Panc1 (cell line): ENCODE results near the gene ZIC2. TPM values are rescaled to one million over a fixed set of nuclear protein-coding genes. Genes with fewer than 3 reads are reported as not detected.

Experiments
- ATAC-seq: fragments of 200-7000 bp; cut with Tn5 transposase; 2 replicates; pipeline ENCODE4 v1.9.1; 2020; ENCODE audit warnings: mild to moderate bottlenecking, moderate library complexity
- BruUV-seq: library from RNA; stranded (reverse); fragments of 400-500 nt; replicated peaks from 2 replicates; lab custom pipeline; 2021; lab: Mats Ljungman, UMichigan
- CTCF ChIA-PET: fragments of 300-600 bp; sonication (Branson Sonifier 250); formaldehyde crosslinking; loops from one replicate; lab custom pipeline; 2022; ENCODE audit warnings: antibody characterized with exemption; lab: Charles Lee
- POLR2A ChIA-PET: fragments of 300-600 bp; sonication (Branson Sonifier 250); formaldehyde crosslinking; loops from one replicate; lab custom pipeline; 2022; ENCODE audit warnings: antibody characterized with exemption; lab: Charles Lee
- DNase-seq: peaks from one replicate; pipeline ENCODE4 v3.0.0-alpha.2; 2010; ENCODE audit warnings: low read depth, low spot score
- H3K27ac ChIP-seq: 2 replicates; pipeline ENCODE4 v1.5.1; 2011; ENCODE audit warnings: mild to moderate bottlenecking, low read length, inconsistent platforms
- H3K27me3 ChIP-seq: fragments of 200-500 bp; sonication (Bioruptor generic); 2 replicates; pipeline ENCODE4 v1.6.0; 2014; ENCODE audit warnings: low read length, inconsistent platforms; ENCODE audit not compliant: control insufficient read depth, insufficient read depth
- H3K36me3 ChIP-seq: fragments of 200-500 bp; sonication (Bioruptor generic); 2 replicates; pipeline ENCODE4 v1.5.1; 2014; ENCODE audit warnings: inconsistent platforms, mild to moderate bottlenecking, low read length, moderate library complexity; ENCODE audit not compliant: control insufficient read depth, insufficient read depth
- H3K4me1 ChIP-seq: 2 replicates; pipeline ENCODE4 v1.5.1; 2011; ENCODE audit warnings: inconsistent platforms, mild to moderate bottlenecking, low read length, moderate library complexity; ENCODE audit not compliant: control insufficient read depth, insufficient read depth
- H3K4me3 ChIP-seq, 2 experiments: 2 replicates each; pipeline ENCODE4 v1.5.1; 2011 to 2012; ENCODE audit warnings: low read depth in 2 of 2, low read length in 2 of 2, mild to moderate bottlenecking in 2 of 2, inconsistent platforms in 1 of 2, moderate library complexity in 1 of 2
- H3K9me3 ChIP-seq: fragments of 200-500 bp; sonication (Bioruptor generic); 2 replicates; pipeline ENCODE4 v1.5.1; 2014; ENCODE audit warnings: low read depth, mild to moderate bottlenecking, inconsistent platforms, low read length, moderate library complexity; ENCODE audit not compliant: control insufficient read depth, insufficient read depth
- POLR2AphosphoS5 ChIP-seq: IDR thresholded peaks from 2 replicates; pipeline ENCODE4 v1.6.1; 2012; ENCODE audit warnings: mild to moderate bottlenecking, low read depth, low read length, moderate library complexity
- SIN3A ChIP-seq: IDR thresholded peaks from 2 replicates; pipeline ENCODE4 v1.6.1; 2012; ENCODE audit warnings: low read depth, mild to moderate bottlenecking, low read length, moderate library complexity, borderline replicate concordance; ENCODE audit not compliant: insufficient read depth
- TCF7L2 ChIP-seq: IDR thresholded peaks from 2 replicates; pipeline ENCODE4 v1.6.1; 2011; ENCODE audit warnings: mild to moderate bottlenecking, low read depth, low read length, inconsistent platforms
- in situ Hi-C: cut with HindIII; loops from 2 replicates; pipeline ENCODE4 v1.10.0; 2016; ENCODE audit warnings: low sequenced_read_pairs, low pct_unique_long_range_greater_than_20kb
- intact Hi-C: fragments of 100-400 bp; cut with micrococcal nuclease; formaldehyde crosslinking; loops from one replicate; pipeline ENCODE4 v1.10.0; 2022; ENCODE audit not compliant: unreplicated experiment
- total RNA-seq: library from RNA; stranded (reverse); gene quantifications from one replicate; pipeline ENCODE4 v1.2.1, GENCODE V29; 2021; ENCODE audit not compliant: unreplicated experiment
- TF ChIP-seq, protein P1 (sequence below): fragments of 450-650 bp; IDR thresholded peaks from 2 replicates; pipeline ENCODE4 v1.5.1; 2017; ENCODE audit warnings: mild to moderate bottlenecking
- TF ChIP-seq, protein P2 (sequence below), 2 experiments: IDR thresholded peaks; 2 replicates each; pipeline ENCODE4 v1.6.1; 2011 to 2012; ENCODE audit warnings: low read depth in 2 of 2, control low read depth in 1 of 2, low read length in 1 of 2, mild to moderate bottlenecking in 1 of 2, moderate library complexity in 1 of 2; ENCODE audit not compliant: insufficient read depth in 1 of 2

ZIC2 gene
- total RNA-seq, 1 experiment from 2014 or later = 54.5 TPM

DNA sequence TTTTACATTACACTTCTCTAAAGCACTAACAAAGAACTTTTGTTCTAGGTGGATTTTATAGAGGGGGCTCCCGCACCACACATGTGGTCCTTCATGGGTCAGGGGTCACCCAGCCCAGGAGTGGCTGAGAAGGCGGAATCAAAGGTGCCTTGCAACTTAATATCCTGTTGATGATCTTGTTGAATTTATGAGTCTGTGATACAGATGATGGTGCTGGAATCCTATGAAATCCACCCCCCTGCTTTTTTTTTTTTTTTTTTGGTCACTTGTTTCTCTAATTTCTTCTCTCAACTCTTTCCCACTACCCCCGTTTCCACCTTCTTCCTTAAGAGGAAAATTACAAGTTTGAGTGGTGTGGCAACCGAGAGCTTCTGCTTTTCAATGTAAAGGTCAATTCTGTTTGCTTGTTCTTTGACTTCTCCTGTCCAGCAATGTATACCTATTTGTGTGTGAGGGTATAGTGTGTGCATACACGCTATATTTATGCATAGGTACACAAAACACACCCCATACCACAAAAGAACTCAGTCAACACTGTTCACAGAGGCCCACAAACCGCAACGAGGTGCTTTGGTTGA is 4.2 kb upstream of the ZIC2 start:
- CTCF ChIA-PET = no interaction called here
- H3K4me3 ChIP-seq = no peak overlapping the region
- intact Hi-C loops = no loop called here
- peaks cover 21% of the 10 kb centered on the region for H3K4me1 ChIP-seq
- no TSS peak for BruUV-seq
- no peaks in the 10 kb centered on the region for H3K27me3 ChIP-seq
- POLR2A ChIA-PET = no interaction called here
- H3K9me3 ChIP-seq = no peaks in the 10 kb centered on the region
- in situ Hi-C loops = no loop called here
- no peaks in the 10 kb centered on the region for H3K36me3 ChIP-seq
- ATAC-seq = no peak
- TF ChIP-seq, protein P1, sequence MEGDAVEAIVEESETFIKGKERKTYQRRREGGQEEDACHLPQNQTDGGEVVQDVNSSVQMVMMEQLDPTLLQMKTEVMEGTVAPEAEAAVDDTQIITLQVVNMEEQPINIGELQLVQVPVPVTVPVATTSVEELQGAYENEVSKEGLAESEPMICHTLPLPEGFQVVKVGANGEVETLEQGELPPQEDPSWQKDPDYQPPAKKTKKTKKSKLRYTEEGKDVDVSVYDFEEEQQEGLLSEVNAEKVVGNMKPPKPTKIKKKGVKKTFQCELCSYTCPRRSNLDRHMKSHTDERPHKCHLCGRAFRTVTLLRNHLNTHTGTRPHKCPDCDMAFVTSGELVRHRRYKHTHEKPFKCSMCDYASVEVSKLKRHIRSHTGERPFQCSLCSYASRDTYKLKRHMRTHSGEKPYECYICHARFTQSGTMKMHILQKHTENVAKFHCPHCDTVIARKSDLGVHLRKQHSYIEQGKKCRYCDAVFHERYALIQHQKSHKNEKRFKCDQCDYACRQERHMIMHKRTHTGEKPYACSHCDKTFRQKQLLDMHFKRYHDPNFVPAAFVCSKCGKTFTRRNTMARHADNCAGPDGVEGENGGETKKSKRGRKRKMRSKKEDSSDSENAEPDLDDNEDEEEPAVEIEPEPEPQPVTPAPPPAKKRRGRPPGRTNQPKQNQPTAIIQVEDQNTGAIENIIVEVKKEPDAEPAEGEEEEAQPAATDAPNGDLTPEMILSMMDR = no peak
- DNase-seq = no peak
- H3K27ac ChIP-seq = no peak overlapping the region

DNA sequence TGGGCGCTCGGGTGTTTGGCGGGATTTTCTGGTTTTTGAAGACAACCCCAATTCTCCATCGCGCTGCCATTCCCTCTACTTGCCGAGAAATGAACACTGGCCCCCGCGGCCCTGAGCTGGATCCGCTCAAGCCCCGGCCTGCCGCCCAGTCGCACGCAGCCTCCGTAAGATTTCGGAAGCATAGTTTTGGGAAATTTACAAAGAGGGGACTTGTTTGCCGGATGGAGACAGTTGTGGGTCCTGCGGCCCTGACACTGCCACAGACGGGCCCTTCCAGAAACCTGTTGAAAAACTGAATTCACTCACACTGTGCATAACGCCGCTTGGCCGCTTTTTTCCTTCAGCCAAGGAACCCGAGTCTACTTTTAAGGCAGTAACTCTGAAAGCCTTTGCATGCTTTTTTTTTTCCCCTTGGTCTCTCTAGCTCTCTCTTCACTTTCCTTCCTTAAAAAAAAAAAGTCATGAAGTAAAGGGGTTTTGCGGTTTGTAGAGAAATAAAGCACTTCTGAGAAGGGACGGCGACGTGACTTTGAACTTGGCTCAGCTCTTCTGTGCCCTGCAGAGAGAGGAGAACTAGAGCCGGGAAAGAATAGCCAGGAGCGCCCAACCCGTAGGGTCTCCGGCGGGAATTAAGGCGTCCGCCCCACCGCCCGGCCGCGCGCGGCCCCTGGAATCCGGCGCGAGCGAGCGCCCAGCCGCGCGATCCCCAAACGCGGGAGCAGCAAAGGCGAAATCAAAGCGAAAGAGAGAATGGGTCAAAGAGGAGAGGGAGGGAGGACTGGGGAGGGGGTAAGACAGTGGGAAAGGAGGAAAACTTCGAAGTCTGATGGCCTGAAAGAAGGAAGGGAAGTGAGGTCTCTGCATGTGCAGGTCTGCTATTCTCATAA is 3.4 kb upstream of the ZIC2 start:
- no peak for ATAC-seq
- ChIA-PET CTCF (no interaction called here), POLR2A (no interaction called here)
- no peak for DNase-seq
- Histone ChIP-seq H3K36me3 (peaks cover under 1% of the 10 kb centered on the region; the same call in 1 of the 2 replicates), H3K4me1 (peaks cover 21% of the 10 kb centered on the region), H3K27ac (no peak overlapping the region), H3K9me3 (no peaks in the 10 kb centered on the region), H3K27me3 (no peaks in the 10 kb centered on the region), H3K4me3 (no peak overlapping the region)
- TF ChIP-seq, protein P1 = no peak
- TF ChIP-seq SIN3A (no peak), POLR2AphosphoS5 (no peak), TCF7L2 (no peak)
- TF ChIP-seq, protein P2, sequence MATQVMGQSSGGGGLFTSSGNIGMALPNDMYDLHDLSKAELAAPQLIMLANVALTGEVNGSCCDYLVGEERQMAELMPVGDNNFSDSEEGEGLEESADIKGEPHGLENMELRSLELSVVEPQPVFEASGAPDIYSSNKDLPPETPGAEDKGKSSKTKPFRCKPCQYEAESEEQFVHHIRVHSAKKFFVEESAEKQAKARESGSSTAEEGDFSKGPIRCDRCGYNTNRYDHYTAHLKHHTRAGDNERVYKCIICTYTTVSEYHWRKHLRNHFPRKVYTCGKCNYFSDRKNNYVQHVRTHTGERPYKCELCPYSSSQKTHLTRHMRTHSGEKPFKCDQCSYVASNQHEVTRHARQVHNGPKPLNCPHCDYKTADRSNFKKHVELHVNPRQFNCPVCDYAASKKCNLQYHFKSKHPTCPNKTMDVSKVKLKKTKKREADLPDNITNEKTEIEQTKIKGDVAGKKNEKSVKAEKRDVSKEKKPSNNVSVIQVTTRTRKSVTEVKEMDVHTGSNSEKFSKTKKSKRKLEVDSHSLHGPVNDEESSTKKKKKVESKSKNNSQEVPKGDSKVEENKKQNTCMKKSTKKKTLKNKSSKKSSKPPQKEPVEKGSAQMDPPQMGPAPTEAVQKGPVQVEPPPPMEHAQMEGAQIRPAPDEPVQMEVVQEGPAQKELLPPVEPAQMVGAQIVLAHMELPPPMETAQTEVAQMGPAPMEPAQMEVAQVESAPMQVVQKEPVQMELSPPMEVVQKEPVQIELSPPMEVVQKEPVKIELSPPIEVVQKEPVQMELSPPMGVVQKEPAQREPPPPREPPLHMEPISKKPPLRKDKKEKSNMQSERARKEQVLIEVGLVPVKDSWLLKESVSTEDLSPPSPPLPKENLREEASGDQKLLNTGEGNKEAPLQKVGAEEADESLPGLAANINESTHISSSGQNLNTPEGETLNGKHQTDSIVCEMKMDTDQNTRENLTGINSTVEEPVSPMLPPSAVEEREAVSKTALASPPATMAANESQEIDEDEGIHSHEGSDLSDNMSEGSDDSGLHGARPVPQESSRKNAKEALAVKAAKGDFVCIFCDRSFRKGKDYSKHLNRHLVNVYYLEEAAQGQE (IDR thresholded peaks at IDR 0.05; ENCODE audit: insufficient read depth in 1 of 2, low read depth in 2 of 2, low read length in 1 of 2) = no peak
- BruUV-seq = no TSS peak
- in situ Hi-C loops = no loop called here
- intact Hi-C loops = no loop called here
